Astrocyte of the hippocampus (primary cell): ENCODE measurements around the gene ZDHHC22.

Experiments used
- DNase-seq: peaks from one replicate; pipeline ENCODE4 v3.0.0; 2011; ENCODE audit warnings: low read depth, low spot score

The ZDHHC22 gene

DNA sequence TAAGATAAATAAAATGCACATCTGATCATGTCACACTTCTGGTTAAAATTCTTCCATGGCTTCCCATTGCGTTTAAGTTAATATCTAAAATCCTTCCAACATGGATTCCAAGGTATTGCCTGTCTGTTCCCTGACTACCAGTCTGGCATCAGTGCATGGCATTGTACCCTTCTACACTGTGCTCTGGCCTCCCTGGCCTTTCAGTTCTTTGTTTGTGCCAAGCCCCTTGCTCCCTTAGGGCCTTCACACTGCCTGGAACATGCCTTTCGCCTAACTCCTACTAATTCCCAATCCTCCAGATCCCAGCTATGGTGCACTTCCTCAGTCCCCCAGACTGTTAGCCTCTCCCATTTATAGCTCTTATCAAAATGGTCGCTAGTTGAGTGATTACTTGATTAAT, 37.2 kb downstream of the ZDHHC22 start:
- no peak for DNase-seq

DNA sequence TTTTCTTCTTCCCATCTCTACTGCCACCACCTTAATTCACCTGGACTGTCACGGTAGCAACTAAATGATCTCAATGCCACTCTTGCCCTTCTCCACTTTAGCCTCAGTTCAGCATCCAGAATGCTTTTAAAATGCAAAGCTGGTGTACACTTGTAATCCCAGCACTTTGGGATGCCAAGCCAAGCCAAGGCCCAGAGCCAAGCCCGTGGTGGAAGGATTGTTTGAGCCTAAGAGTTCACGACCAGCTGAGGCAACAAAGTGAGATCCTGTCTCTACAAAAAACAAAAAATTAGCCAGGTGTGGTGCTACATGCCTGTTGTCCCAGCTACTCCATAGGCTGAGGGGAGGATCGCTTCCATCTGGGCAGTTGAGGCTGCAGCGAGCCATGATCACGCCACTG, 37.6 kb downstream of the ZDHHC22 start:
- DNase-seq, result no peak

DNA sequence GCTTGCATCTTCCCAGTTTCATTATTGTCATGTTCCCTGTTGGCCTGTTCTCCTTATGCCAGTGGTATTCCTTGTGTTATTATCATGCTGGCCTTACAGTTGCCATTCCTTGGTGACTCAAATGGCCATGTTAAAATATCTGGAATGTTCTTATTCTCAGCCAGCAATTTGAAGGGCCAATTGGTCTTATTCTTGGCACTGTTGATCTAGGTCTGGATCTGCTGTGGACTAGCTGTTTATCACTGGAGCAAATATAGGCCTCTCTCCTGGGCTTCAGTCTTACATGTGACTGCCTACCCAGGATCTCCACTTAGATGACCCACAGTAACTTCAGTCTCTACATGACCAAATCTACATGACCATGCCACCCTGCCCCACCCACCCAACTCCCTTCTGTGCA, 38.1 kb downstream of the ZDHHC22 start:
- no peak for DNase-seq

DNA sequence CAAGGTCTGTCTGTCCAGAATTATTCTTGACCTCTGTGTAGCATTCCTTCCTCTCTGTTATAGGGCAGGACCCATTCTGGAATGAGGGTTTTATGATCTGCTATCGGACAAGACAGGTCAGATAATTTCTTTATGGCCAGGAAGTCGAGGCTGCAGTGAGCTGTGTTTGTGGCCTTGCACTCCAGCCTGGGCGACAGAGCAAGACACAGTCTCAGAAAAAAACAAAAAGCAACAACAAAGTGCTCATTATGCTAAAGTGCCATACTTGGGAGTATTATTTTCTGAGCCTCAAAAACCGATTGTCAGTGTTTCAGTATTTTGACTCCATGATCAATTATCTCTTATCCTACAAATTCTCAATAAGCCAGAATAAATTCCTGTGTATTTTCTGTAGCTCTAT, 39.4 kb downstream of the ZDHHC22 start:
- DNase-seq, result no peak

DNA sequence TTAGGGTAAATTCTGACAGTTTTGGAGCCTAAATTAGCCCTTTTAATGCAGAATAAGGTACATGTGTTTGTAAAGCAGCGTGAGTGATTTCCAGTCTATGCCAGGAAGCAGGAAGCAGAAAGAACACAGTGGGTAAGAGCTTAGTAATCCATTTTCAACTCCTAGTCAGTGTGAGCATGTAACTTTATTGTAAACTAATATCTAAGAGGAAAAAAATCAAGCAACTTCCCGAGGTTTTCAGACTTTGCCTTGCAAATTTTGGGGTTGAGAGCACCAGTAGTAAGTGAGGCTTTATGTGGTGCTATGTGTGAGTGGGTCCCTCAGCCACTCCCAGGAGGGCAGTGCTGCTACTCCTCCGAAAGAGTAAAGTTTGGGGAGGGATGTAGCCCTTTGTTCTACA, 40.6 kb downstream of the ZDHHC22 start:
- DNase-seq, result no peak

DNA sequence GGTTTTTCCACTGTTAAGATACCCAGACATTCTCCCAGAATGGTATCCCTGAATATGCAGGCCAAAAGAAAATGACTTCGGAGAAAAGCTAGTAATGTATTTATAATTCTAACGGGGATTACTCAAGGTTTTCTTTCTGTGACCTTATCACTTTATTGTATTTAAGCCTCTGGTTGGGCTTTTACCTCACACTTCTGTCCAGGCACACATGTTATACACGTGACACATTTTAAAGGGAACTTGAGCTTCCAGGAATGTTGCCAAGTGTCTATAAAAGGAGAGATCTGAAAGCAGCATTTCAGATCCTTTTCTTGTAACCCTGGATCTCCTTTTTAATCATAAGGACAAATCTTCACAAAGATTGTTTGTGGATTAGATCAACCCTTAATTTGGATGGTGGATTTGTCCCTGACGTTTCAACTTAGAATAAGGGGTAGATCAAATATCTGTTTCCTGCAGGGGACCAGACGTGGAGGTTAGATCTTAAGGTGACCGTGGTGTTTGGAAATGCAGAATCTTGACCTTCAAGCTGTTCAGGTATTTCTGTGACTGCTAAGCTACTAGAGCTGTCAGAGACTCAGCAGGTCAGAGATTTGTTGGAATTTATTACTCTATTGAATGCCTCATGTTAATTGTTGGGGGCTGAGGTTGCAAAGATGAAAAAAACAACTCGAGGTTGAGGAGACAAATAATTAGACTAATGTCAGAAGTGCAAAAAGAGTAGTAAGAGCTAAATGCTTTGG, 42.0 kb downstream of the ZDHHC22 start:
- DNase-seq, result peak; percentile 57

DNA sequence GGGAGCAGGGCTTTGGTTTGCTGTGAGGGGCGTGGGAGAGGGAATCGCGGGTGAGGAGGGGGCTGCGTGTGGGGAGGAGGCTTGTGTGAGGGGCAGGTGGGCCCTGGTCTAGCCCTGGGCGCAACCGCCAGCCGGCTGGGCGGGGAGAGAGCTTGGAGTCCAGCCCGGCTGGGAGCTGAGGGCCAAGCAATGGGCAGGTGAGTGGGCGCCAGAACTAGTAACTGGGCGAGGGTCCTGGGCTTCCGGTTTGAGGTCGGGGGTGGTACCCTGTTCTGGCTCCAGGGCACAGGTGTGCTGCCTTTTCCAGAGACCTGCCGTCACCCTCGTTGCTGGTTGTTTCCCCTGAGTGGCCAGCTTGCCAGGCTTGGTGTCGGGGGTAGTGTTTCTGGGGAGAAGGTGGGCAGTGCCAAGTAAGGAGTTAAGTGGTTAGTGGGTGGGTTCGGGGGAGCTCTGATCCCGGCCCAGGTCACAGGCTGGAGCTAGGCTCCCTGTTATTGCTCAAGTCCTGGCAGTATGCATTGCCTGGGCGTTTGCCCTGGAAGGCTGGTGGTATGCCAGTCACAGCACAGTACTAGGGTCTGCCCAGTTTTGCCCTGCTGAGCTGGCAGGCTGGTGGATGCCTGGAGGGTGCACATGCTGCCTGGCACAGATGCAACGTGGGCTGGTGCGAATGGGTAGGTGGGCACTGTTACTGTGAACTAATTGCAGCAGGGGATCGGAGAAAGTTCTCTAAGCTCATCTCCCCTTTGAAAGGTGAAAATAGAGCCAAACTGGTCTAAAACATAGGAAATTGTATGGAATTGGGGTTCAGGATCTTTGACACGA, 42.9 kb downstream of the ZDHHC22 start:
- peak; percentile 37 for DNase-seq

DNA sequence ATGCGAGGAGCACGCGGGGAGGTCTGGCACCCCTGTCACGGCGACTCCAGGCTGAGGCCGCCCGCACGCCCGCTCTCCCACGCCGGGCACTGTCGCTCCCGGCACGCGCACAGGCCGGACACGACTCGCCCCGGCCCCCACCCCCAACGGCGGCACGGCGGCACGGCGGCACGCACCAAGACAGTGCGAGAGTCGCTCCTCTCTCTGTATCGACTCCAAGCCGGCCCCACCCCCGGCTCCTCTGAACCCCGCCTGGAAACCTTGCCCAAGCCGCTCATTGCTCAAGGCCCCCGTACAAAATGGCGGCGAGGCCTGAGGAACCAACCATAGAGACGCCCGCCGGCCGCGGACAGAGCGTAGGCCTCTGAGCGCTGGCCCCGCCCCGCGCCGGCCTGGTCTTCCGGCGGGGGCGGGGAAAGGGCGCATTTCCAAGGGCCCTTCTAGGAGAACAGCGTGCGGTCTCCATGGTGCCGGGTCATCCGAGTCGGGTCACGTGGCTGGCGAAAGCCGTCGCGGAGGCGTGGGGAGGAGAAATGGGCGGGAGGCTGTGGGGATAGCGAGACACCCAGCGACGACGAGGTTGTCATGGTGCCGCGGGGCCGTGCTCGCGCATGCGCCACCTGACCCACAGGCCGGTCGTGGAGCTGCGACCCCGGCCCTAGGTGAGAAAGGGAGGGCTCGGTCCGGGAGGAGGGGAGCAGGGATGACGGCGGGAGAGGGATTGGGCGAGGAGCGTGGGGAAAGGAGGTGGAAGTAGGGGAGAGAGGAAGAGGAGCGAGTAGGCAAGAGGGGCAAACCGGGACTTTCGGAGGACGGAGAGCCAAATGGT, 43.7 kb downstream of the ZDHHC22 start, which contains the start of gene CIPC:
Gene CIPC, plus strand, starts transcription at position 559 of the 829 bp plus-strand sequence. CDS start 7,451 bp downstream, outside the sequence.
- peak; percentile 100 for DNase-seq

DNA sequence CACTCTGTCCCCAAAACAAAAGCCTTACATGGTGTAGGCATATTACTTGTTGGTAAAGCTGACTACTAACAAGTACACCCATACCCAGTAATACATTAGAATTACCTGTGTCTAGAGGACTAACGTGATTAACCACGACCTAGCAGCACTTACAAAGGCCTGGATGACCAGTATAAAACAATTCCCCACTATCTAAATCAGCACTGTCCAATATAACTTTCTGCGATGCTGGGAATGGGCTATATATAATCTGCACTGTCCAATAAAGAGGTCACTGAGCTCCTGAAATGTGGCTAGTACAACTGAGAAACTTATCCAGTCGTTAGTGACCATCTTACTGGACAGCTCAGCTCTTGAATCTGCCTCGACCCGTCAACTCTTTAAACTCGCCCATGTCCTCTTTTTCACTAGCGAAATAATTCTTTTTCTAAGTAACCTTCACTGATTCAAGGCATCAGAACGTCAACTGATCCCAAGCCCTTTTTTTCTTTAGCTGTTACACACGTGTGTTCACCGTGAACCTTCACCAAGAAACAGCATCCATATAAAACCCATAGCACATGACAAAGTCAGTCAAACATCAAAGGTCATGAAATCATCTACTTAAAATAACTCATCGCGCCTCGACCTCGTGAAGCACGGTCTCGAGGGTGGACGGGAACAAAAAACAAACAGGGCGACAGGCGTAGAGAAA, 44.4 kb downstream of the ZDHHC22 start:
- DNase-seq, result no peak

DNA sequence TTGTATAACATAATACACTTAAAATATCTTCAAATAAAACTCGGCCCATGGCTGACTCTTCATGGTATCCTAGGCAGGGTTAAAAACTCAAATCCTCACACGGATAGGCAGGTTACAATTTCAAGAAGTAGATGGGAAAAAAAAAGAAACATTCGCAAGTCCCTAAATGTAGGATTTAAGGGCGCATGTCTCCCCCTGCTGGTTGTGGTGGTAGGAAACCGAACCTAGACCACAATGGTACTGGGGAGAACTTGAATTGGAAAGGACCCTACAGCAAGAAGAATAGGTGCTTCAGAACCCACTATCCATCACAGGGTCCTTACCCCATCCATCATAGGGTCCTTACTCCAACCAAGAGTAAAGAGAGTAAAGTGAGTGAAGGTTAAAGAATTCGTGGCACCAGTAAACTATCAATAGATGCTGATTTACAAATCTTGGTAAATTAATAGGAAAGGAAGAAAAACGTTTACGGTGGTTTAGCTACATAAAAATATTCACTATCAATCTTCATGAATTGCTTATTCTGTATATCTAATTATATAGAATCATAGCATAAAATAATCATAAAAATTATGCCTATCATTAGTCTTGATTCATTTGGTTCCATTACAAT, 46.8 kb downstream of the ZDHHC22 start:
- DNase-seq, result peak; percentile 87

DNA sequence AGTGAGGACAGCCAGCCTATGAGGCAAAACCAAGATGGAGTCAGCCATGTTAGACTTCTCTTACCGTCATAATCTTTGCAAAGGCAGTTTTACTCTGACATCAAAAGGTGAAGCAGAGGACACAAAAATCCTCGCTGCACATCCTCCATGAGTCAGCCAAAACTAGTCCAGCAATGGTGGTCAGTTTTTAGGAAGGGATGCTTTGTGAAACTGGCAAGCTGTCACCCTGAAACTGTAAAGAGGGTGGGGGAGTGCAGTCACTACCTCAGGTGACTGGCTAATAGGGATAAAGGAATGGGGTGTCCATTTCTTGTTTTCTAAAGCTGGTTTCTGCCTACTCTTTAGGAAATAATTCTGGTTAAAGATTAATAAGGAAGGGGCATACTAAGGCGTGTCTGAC, 48.9 kb downstream of the ZDHHC22 start:
- DNase-seq, result no peak

DNA sequence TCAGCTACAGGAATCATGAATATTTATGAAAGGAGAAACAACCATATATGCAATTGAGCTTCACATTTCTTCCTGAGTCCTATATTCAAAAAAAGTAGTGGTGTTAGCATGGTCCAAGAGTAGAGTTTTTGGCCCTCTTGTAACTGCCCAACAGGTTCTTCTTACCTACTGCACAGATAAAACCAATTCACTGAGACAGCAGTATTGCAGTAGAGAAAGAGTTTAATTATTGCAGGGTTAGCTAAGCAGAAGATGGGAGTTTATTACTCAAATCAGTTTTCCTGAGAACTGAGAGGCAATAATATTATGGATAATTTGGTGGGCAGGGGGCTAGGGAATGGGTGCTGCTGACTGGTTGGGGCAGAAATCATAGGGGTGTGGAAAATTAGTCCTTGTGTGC, 50.1 kb downstream of the ZDHHC22 start:
- DNase-seq, result no peak

DNA sequence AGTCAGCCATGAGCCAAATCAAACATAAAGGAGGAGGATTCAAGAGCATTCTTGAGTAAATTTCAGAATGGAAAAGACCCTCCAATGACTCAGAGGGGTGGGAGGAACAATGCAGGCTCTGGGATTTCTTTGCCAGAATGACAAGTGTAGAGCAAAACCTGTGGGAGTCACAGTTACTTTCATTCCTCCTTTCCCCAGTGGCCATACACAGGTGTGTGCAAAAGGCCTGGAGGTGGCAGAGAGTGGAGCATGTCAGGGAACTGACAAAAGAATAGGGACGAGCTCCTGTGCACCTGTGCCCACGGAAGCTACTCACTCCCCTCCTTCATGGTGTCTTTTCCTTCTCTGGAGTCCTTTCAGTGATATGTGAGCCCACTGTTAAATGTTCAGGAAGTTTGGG, 52.9 kb downstream of the ZDHHC22 start:
- DNase-seq, result no peak

DNA sequence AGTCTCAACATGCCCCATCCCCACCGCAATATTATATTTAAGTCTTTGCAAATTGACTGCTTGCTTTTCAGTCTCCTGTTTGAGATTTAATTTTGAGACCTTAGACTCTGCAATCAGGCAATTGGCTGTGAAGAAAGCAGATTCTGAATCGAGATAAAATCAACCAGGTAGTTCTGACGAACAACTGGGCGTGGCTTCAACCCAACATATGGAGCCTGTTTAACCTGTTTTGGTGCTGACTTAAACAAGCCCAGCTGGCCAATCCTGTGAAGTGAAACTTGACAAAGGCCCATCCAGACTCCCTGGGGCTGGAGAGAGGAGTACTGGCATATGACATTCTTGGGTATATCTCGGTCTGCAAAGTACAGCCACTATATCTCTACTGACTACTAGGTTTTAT, 53.4 kb downstream of the ZDHHC22 start:
- DNase-seq, result no peak

DNA sequence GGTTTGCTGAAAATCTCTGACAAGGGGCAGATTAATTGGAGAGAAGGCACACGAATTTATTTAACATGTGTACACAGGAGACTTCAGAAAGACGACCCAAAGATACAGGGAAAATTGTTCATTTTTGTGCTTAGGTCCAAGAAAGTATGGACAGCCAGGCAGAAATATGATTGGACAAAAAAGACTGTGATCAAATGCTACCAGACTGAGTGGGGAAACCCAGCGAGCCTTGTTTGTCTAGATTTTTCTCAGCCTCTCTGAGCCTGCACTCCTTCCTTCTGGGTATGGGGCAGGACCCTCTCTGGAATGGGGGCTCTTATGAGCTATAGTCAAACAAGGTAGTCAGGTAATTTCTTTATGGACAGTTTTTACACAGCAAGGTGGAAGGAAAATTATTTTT, 54.0 kb downstream of the ZDHHC22 start:
- no peak for DNase-seq

DNA sequence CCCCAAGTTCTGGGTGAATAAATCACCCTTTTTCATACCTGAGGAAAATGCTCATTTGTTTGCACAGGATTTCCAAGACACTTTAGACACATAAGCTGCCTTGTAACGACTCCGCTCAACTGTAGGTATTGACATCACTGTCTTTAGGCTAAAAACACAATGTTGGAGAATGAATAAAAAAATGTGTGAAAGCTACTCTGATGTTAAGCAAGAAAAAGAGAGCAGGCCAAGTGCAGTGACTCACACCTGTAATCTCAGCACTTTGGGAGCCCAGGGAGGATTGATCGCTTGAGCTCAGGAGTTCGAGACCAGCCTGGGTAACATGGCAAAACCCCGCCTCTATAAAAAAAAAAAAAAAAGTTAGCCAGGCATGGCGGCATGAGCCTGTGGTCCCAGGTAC, 54.6 kb downstream of the ZDHHC22 start:
- no peak for DNase-seq

DNA sequence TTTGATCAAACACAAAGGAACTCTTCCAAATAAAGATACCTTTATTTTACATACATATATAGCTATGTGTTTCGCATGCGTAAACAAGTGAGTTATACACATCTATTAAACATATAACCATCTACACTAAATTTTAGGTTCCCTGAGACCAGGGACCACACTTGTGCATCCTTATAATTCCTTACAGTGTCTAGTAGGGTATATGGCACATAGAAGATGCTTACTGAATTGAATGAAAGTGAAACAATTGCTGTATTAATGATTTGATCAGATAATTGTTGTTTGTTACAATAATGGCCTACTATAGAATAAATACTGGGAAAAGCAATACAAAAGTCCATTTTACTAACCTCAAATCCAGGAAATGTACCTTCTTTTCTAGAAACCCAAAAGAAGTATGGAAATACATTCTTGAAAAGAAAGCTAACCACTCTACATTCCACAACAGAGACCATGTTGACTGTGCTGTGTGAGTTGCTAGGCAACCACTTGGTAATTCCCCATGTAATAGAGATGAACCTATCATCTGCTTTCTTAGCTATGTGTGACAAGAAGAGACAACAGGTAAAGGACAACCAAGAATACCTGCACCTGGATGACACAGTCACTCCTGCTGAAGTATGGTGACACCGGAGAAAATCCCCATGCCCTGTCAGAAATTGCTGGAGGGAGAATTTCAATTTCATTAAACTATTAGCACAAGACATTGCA, 55.4 kb downstream of the ZDHHC22 start:
- DNase-seq, result peak; percentile 81

DNA sequence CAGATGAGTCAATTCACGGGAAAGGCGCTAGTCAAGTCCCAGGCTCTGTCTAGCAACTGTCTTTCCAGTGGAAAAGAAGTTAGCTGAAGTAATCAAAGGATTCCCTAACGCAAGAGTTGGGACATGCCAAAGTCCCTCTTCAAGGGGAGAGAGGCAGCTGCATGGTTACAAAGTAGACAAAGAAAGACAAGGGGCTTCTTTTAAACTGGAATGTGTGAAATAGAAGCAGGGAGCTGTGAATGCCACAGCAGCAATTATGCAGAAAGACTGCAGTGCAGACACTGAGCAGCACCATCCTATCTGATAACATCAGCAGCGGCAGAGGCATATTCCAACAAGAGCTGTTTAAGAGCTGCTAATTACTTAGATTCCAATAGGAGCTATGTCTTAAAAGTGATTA, 56.1 kb downstream of the ZDHHC22 start:
- no peak for DNase-seq

DNA sequence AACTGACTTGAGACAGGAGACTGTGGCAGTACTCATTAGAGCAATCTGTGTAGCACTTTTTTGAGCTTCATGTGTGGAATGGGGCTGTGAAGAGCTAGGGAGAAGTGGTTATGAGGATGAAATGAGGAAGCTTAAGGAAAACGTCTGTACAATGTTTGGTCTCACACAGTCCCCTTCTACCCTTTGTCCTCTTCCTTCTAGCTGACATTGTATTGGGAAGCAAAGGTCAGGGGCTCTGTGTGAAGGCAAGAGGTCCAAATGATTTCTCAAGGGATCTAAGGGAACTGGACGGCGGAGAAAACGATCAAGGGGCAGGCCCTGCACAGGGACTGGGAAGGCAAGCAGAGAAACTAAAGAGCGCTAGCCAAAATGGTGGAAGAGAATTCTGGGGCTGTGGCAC, 56.6 kb downstream of the ZDHHC22 start:
- DNase-seq, result no peak

DNA sequence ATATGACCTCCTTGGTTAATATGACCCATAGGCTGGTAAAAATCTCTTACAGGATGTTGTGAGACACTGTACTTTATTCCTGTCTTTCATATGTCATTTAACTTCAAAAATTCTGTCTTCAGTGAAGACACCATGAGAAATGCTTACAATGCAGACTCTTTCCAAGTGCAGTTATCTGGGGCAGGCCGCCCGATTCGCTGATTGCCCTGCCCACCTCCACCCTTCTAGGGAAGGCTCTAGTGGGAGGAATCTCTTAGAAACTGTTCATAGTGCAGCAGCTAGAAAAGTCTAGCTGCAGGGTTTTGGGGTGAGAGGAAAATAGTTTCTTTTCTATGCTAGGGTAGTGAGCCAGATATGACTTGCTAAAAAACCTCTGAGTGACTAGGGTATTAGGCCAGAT, 58.5 kb downstream of the ZDHHC22 start:
- DNase-seq, result no peak
